ENCODE measurements around the gene OGFOD1. TPM values are rescaled to one million over a fixed set of nuclear protein-coding genes. Genes with fewer than 3 reads are reported as not detected.
A peak's percentile ranks its signal among the peaks of the same experiment; 100 is the strongest.

The OGFOD1 gene
- total RNA-seq, 1 donor from 2014 or later = 107 TPM

DNA sequence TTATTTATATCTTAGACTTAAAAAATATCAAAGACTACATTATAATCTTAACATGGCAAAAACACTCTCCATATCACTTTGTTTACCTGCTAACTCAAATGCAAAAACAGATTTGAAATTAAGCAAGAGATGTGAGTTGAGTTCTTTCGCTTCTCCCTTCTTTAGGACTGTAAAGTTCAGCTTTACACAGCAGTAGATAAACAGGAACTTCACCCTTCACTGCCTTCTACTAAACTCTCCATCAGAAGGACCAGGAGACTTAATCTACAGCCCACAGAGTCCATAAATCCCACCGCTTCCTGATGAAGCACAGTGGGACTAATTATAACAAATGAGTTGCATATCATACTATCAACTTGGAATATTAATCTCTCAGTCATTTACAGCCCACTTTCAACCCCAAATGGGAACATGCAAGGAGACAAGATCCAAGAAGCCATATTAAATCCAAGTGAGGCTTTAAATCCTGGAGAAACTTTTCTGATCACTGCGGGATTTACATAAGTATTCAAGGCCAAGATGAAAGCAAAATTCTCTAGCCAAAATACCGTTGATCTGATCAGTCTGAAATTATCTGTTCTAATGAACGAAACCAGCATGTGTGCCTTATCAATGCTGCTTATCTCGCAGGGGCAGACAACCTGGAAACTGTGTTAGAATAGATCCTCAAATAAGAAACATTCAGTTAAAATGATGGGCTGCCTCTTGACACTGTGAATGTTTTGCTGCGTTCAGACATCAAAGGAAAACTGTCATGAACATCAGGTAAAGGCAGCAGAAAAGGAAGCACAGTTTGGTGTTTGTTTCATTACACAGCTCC, 27.6 kb upstream of the OGFOD1 start:
- H3K4me2 ChIP-seq (ENCODE audit: low read length) = peak overlapping the region; percentile 84
- peak overlapping the region; percentile 75 for H3K27ac Mint-ChIP-seq (ENCODE audit: unreplicated experiment)
- H3K4me1 Mint-ChIP-seq (ENCODE audit: low read depth, unreplicated experiment) = peaks cover 14% of the 10 kb centered on the region
- no peaks in the 10 kb centered on the region for H3K27me3 Mint-ChIP-seq (ENCODE audit: low read depth, unreplicated experiment)
- no peak for FAIRE-seq
- H2AFZ ChIP-seq (ENCODE audit: low read depth, low read length) = no peak overlapping the region
- peak overlapping the region; percentile 35 for H3K27ac ChIP-seq (ENCODE audit: low read depth, low read length)
- peaks cover 57% of the 10 kb centered on the region for H3K79me2 ChIP-seq (ENCODE audit: insufficient read depth, low read length)
- peak overlapping the region; percentile 90 for H3K9ac ChIP-seq (ENCODE audit: low read length)
- H3K27me3 ChIP-seq (ENCODE audit: insufficient read depth, low read length) = no peaks in the 10 kb centered on the region
- peak overlapping the region; percentile 68 for H3K4me3 ChIP-seq (ENCODE audit: insufficient read depth, low read depth, low read length)
- H3K4me1 ChIP-seq (ENCODE audit: insufficient read depth, low read length) = peaks cover 8% of the 10 kb centered on the region
- TF ChIP-seq, protein P1, sequence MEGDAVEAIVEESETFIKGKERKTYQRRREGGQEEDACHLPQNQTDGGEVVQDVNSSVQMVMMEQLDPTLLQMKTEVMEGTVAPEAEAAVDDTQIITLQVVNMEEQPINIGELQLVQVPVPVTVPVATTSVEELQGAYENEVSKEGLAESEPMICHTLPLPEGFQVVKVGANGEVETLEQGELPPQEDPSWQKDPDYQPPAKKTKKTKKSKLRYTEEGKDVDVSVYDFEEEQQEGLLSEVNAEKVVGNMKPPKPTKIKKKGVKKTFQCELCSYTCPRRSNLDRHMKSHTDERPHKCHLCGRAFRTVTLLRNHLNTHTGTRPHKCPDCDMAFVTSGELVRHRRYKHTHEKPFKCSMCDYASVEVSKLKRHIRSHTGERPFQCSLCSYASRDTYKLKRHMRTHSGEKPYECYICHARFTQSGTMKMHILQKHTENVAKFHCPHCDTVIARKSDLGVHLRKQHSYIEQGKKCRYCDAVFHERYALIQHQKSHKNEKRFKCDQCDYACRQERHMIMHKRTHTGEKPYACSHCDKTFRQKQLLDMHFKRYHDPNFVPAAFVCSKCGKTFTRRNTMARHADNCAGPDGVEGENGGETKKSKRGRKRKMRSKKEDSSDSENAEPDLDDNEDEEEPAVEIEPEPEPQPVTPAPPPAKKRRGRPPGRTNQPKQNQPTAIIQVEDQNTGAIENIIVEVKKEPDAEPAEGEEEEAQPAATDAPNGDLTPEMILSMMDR (IDR thresholded peaks at IDR 0.05; ENCODE audit: insufficient read depth, low read depth, low read length) = no peak
- TF ChIP-seq EZH2 (IDR thresholded peaks at IDR 0.05; ENCODE audit: insufficient read depth, low read length) = no peak
- H3K9me3 ChIP-seq (ENCODE audit: insufficient read depth, low read depth, low read length) = no peaks in the 10 kb centered on the region
- H4K20me1 ChIP-seq (ENCODE audit: insufficient read depth, low read length) = peaks cover 45% of the 10 kb centered on the region
- H3K9me3 Mint-ChIP-seq (ENCODE audit: unreplicated experiment) = no peaks in the 10 kb centered on the region
- DNase-seq (ENCODE audit: low read depth) = no peak
- H3K36me3 ChIP-seq (ENCODE audit: insufficient read depth, low read length) = no peaks in the 10 kb centered on the region
- H3K36me3 Mint-ChIP-seq (ENCODE audit: low read depth, unreplicated experiment) = no peaks in the 10 kb centered on the region
- H3K4me3 Mint-ChIP-seq (ENCODE audit: unreplicated experiment) = peak overlapping the region; percentile 95

DNA sequence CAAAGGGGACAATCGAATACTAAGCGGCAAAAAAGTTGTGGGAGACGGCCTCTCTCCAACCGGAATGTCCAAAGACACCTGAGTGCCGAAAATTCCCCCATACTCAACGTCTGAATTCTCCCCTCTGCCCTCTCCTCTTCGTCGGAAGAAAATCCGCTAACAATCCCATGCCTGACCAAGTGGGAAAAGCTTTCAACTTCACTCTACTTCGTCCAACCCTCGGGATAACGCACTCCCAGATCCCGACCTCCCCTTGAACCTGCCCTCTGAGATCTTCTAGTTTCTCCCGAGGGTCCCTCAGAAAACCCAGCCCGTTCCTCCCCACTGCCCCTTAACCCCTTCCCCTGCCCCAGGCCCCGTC, 27.0 kb upstream of the OGFOD1 start:
- no peaks in the 10 kb centered on the region for H3K9me3 Mint-ChIP-seq (ENCODE audit: unreplicated experiment)
- Histone ChIP-seq H3K4me2 (ENCODE audit: low read length) (peak overlapping the region; percentile 84), H3K4me1 (ENCODE audit: insufficient read depth, low read length) (peaks cover 8% of the 10 kb centered on the region), H3K79me2 (ENCODE audit: insufficient read depth, low read length) (peaks cover 51% of the 10 kb centered on the region), H3K9me3 (ENCODE audit: insufficient read depth, low read depth, low read length) (no peaks in the 10 kb centered on the region), H3K36me3 (ENCODE audit: insufficient read depth, low read length) (peaks cover under 1% of the 10 kb centered on the region), H3K27ac (ENCODE audit: low read depth, low read length) (peak overlapping the region; percentile 35), H3K9ac (ENCODE audit: low read length) (peak overlapping the region; percentile 90), H3K27me3 (ENCODE audit: insufficient read depth, low read length) (no peaks in the 10 kb centered on the region), H4K20me1 (ENCODE audit: insufficient read depth, low read length) (peaks cover 45% of the 10 kb centered on the region), H3K4me3 (ENCODE audit: insufficient read depth, low read depth, low read length) (peak overlapping the region; percentile 68), H2AFZ (ENCODE audit: low read depth, low read length) (no peak overlapping the region)
- H3K4me1 Mint-ChIP-seq (ENCODE audit: low read depth, unreplicated experiment) = peaks cover 14% of the 10 kb centered on the region
- peak overlapping the region; percentile 75 for H3K27ac Mint-ChIP-seq (ENCODE audit: unreplicated experiment)
- TF ChIP-seq EZH2 (IDR thresholded peaks at IDR 0.05; ENCODE audit: insufficient read depth, low read length) = no peak
- TF ChIP-seq, protein P1 (IDR thresholded peaks at IDR 0.05; ENCODE audit: insufficient read depth, low read depth, low read length) = no peak
- peak overlapping the region; percentile 95 for H3K4me3 Mint-ChIP-seq (ENCODE audit: unreplicated experiment)
- no peak for DNase-seq (ENCODE audit: low read depth)
- no peaks in the 10 kb centered on the region for H3K36me3 Mint-ChIP-seq (ENCODE audit: low read depth, unreplicated experiment)
- H3K27me3 Mint-ChIP-seq (ENCODE audit: low read depth, unreplicated experiment) = no peaks in the 10 kb centered on the region
- no peak for FAIRE-seq

All from astrocyte (in vitro differentiated cells and primary cell).